KOPT-K1 (cell line): ENCODE results near the gene PHKB.

ENCODE experiments used
- H3K27ac ChIP-seq: fragments of 200-600 bp; sonication (generic); 2 replicates; pipeline ENCODE4 v1.5.1; 2016; ENCODE audit warnings: antibody characterized with exemption, mild to moderate bottlenecking, low read depth, low read length; ENCODE audit not compliant: poor library complexity, severe bottlenecking
- H3K36me3 ChIP-seq: fragments of 200-600 bp; sonication (generic); 2 replicates; pipeline ENCODE4 v1.5.1; 2017; ENCODE audit warnings: antibody characterized with exemption, mild to moderate bottlenecking, low read length, moderate library complexity; ENCODE audit not compliant: insufficient read depth
- H3K9me3 ChIP-seq: fragments of 200-600 bp; sonication (generic); 2 replicates; pipeline ENCODE4 v1.5.1; 2017; ENCODE audit warnings: antibody characterized with exemption, low read length, mild to moderate bottlenecking; ENCODE audit not compliant: insufficient read depth, poor library complexity, severe bottlenecking

The PHKB gene

DNA sequence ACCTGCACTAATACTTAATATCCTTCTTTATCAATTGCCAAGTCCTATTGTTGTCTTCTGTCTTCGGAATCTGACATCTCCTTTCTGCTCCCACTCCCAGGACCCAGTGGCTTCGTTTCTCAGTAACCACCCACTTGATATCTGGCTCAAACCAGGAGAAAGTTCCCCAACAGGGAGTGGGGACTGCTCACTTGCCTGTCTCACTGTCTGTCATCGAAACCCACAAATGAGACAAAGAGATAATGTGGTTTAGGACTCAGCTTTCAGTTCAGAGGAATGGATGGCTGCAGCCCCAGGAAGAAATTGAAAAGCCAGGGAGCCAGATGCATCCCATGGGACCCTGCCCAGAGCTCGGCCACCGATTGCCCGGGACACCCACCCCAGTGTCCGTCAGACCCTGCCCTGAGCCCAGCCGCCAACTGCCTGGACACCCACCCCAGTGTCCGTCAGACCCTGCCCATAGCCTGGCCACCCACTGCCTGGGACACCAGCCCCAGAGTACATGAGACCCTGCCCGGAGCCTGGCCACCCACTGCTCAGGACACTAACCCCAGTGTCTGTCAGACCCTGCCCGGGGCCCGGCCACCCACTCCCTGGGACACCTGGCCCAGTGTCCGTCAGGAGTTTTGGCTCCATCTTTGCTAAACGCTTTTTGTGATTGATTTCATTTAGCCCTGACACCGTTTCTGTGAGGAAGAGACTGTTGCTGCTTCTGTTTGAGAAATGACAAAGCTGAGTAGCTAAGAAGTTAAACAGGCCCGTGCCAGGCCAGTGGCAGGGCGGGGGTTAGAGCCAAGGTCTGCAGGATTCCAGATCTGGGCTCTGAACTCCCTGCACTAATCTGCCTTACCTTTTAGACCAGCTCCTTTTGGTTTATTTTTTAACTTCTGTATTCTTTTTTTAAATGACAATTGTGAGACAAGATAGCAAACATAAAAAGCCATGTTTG is 251.4 kb downstream of the PHKB start:
- no peak overlapping the region for H3K27ac ChIP-seq
- H3K9me3 ChIP-seq: no peaks in the 10 kb centered on the region
- H3K36me3 ChIP-seq: no peaks in the 10 kb centered on the region

DNA sequence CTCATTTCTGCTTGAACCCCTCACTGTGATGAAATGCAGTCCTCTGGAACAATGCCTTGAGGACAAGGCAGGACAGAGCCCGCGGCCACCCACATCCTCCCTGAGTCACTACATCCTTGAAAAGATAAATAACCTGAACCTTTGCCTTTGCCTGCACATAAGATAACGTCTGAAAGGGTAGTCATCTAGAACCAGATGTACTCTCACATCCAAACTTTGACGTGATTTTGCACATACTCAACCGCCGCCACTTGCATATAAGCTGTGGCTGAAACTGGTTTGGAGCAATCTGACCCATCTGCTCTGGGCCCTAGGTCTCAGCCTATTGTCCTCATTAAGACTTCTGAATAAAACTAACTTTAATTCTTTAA is 252.1 kb downstream of the PHKB start:
- Histone ChIP-seq H3K36me3 (no peaks in the 10 kb centered on the region), H3K9me3 (no peaks in the 10 kb centered on the region), H3K27ac (no peak overlapping the region)

DNA sequence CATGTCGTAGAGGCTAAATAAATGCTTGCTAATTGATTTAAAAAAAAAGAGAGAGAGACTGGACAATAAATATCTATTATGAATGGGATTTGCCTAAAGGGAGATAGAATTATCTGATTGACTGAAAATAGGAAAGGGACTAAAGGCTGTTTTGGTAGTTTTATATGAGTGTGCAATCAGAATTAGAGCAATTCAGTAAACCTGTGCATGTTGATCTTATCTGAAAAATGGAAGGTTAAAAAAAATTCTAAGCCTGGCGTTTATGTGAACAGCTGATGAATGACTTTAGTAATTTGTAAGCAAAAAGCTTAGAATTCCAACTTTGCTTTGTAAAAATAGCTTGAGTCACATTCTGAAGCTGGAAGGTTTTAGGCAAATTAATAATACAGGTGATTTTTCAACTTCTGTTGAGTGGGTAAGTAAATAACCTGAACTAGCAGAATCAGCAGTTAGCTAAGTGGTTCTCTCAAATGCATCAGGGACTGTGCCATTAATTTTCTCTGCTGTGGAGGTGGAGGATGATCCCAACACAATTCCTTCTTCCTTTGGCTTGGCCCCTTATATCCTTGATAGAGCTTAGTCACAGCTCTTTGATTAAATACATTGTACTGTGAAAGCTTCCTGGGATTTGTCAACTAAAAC is 254.4 kb downstream of the PHKB start:
- Histone ChIP-seq H3K27ac (no peak overlapping the region), H3K9me3 (no peaks in the 10 kb centered on the region), H3K36me3 (no peaks in the 10 kb centered on the region)

DNA sequence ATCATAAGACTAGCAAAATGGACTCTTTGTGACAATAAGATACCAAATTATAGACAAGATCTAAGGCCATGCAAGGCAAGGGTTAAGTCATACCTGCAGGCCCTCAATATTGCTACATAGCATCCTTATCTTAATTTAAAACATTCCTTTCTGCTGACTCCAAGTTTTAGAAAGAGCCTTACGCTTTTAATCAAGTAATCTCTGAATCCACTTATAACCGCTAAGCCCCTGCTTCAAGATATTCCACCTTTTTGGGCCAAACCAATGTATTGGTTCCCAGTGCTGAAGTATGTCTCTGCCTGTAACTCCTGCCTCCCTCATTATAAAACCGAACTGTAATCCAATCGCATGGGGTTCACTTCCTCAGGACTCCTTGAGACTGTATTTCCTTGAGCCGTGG is 255.4 kb downstream of the PHKB start:
- Histone ChIP-seq H3K27ac (no peak overlapping the region), H3K9me3 (no peaks in the 10 kb centered on the region), H3K36me3 (no peaks in the 10 kb centered on the region)

- Histone ChIP-seq H3K9me3 (no peaks in the 10 kb centered on the region), H3K27ac (no peak overlapping the region), H3K36me3 (no peaks in the 10 kb centered on the region)
Observed at GRCh38 chr16:47719713-47720112, 258.6 kb downstream of the PHKB start.

DNA sequence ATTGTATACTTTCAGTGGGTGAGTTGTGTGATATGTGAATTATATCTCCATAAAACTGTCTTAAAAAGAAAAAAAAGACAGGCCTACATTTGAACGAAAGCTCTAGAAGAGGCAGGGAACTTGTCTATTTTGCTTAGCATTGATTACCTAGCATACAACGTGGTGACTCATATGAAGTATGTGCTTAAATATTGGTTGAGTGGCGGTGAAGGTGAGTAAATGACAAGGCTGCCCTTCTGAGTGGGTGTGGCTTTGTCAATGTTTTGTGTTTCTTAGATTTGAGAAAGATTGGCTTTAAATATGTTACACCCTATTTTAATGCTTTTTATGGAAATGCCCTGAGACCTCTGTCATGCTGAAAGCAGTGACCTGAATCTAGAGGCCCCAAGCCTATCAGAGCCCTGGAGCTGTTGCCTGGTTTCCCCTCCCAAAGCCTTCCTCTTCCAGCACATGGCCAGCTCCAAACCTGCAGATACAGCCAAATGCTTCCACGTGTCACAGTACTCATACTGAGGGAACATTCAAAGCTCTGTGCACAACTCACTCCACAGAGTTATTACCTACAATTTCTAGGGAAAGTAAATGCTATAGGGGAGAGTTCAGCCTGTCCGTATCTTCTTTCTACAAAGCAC is 260.0 kb downstream of the PHKB start:
- Histone ChIP-seq H3K27ac (no peak overlapping the region), H3K36me3 (no peaks in the 10 kb centered on the region), H3K9me3 (no peaks in the 10 kb centered on the region)

- no peaks in the 10 kb centered on the region for H3K9me3 ChIP-seq
- H3K27ac ChIP-seq: no peak overlapping the region
- no peaks in the 10 kb centered on the region for H3K36me3 ChIP-seq
Observed at GRCh38 chr16:47722046-47722445, 260.9 kb downstream of the PHKB start.

- H3K9me3 ChIP-seq: no peaks in the 10 kb centered on the region
- H3K27ac ChIP-seq: no peak overlapping the region
- H3K36me3 ChIP-seq: no peaks in the 10 kb centered on the region
Observed at GRCh38 chr16:47724115-47724785, 263.1 kb downstream of the PHKB start.

DNA sequence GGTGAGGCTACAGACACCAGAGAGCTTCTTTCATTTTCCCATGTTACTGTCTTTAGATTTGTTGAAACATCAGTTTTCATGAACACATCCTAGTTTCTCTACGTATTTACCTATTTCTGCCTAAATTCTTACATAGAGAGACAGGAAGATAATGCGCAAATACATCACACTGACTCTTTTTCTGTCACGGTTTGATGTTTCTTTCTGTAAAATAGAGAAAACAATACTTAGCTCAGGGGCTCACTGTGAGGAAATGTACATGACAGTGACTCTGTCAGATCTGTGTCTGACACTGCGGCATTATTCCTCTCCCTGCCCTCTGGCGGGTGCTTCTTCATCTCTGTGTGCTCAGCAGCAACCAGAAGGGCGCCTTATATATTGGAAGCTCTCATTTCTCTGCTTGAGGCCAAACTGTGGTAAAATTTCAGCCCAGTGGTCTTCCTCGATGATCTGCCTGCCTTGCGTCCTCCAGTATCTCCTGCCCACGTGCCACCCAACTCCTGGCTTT is 264.1 kb downstream of the PHKB start:
- Histone ChIP-seq H3K36me3 (no peaks in the 10 kb centered on the region), H3K27ac (no peak overlapping the region), H3K9me3 (no peaks in the 10 kb centered on the region)

DNA sequence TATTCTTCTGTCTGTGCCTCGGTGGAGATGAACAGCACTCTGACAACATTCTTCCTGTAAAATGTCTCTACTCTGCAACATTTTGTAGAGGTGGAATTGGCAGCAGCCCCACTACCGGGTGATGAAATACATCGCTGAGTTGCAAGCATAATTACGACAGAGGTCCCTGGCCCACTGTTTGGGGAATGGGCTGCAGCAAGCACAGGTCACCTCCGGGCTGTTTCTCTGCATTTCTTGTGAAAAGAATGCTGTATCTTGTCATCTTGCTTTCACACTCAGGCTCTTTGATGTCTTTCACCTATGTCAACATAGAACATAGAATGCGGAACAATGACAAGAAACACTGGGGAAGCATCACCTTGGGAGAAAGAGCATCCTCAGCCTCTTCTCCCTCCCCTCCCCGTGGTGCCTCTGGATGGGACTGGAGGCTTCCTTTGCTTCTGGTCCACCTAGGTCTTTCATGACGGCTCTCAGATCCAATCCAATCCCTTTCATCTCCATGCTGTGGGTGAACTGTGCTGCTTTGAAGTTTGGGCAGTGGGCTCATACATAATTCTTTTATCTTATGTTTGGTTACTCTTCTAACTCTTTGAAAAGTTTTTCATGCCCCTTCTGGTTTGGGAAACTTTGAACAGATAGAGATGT is 265.0 kb downstream of the PHKB start:
- no peak overlapping the region for H3K27ac ChIP-seq
- H3K36me3 ChIP-seq: no peaks in the 10 kb centered on the region
- no peaks in the 10 kb centered on the region for H3K9me3 ChIP-seq

GRCh38 chr16:47727131-47727530 is 266.0 kb downstream of the PHKB start:
- H3K9me3 ChIP-seq: no peaks in the 10 kb centered on the region
- no peak overlapping the region for H3K27ac ChIP-seq
- no peaks in the 10 kb centered on the region for H3K36me3 ChIP-seq

DNA sequence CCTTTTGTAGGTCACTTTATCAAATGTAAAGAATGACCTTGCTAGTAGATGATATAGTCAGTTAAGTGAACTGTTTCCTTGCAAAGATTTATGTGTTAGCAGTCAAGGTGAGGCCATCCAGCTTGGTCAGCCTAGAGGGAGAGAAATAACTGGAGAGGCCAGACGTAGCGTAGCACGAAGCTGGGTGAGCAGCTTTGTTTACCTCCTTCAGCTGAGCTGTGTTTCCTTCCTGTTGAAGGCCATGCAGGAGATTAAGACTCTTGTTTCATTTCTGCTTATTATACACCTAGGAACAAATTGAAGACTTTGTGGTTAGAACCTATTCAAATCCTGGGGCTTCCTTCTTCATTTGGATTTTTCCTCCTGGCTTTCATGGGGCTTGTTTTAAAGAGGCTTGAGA is 267.1 kb downstream of the PHKB start:
- no peaks in the 10 kb centered on the region for H3K36me3 ChIP-seq
- no peak overlapping the region for H3K27ac ChIP-seq
- no peaks in the 10 kb centered on the region for H3K9me3 ChIP-seq

DNA sequence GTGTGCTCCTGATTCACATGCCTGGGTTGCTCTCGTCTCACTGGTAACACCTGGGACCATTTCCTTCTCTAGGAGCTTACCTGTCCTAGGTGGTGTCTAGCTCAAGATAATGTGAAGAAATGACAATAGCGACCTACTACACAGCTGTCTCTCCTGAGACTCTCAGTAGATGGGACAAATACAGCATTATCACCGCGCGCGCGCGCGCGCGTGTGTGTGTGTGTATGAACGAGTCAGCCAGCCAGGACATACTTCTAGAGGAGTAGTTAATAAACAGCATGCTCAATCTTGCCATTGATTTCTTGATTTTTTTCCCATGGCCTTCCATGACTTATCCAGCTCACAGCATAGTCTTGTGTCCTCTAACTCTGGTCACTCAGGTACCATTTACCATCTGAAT is 268.6 kb downstream of the PHKB start:
- Histone ChIP-seq H3K36me3 (no peaks in the 10 kb centered on the region), H3K27ac (no peak overlapping the region), H3K9me3 (no peaks in the 10 kb centered on the region)

DNA sequence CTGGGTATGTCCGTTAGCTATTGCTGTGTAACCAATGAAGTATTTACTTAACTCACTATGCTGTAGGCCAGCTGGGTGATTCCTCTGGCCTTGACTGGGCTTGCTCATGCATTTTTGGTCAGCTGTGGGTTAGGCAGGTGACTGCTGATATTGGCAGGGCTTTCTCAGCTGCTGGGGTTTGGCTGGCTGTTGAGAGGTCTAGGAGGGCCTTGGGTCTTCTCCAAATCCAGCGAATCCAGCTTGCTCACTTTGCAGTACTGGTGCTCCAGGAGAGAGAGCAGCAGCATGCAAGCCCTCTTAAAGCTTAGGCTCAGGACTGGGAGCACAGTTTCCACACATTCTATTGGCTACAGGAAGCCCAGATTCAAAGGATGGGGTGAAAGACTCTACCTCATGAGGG is 270.1 kb downstream of the PHKB start:
- no peak overlapping the region for H3K27ac ChIP-seq
- H3K36me3 ChIP-seq: no peaks in the 10 kb centered on the region
- no peaks in the 10 kb centered on the region for H3K9me3 ChIP-seq
